GM19324 (cell line): Measurements from ENCODE around the gene LCN12.

Experiments used
- ATAC-seq: cut with Tn5 transposase; IDR thresholded peaks from one replicate; pipeline ENCODE4 v1.9.1; 2021; ENCODE audit warnings: mild to moderate bottlenecking, moderate library complexity; ENCODE audit not compliant: unreplicated experiment, low FRiP score

The LCN12 gene

DNA sequence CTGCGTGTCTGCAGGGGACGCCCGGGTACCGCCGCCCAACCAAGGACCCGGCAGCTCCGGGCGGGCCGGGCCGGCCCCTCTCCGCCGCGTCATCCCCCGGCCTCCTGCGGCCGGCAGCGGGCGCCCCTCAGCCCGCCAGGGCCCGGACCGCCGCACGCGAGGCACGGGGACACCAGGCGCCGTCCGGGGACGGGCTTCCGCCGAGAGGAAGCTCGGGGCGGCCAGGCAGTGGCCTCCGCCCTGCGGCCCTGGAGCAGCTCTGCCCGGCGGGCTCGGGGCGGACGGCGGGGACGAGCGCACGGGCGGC, 7.9 kb upstream of the LCN12 start:
- no peak for ATAC-seq

- peak; percentile 91 for ATAC-seq
Observed at GRCh38 chr9:136944519-136945332, 7.3 kb upstream of the LCN12 start, which contains the start of the genes C8G and FBXW5. C8G (plus strand) TSS chr9:136945243; CDS start chr9:136945321, 78 bp downstream. FBXW5 (minus strand) TSS chr9:136944738; CDS start chr9:136944083, 655 bp downstream.

DNA sequence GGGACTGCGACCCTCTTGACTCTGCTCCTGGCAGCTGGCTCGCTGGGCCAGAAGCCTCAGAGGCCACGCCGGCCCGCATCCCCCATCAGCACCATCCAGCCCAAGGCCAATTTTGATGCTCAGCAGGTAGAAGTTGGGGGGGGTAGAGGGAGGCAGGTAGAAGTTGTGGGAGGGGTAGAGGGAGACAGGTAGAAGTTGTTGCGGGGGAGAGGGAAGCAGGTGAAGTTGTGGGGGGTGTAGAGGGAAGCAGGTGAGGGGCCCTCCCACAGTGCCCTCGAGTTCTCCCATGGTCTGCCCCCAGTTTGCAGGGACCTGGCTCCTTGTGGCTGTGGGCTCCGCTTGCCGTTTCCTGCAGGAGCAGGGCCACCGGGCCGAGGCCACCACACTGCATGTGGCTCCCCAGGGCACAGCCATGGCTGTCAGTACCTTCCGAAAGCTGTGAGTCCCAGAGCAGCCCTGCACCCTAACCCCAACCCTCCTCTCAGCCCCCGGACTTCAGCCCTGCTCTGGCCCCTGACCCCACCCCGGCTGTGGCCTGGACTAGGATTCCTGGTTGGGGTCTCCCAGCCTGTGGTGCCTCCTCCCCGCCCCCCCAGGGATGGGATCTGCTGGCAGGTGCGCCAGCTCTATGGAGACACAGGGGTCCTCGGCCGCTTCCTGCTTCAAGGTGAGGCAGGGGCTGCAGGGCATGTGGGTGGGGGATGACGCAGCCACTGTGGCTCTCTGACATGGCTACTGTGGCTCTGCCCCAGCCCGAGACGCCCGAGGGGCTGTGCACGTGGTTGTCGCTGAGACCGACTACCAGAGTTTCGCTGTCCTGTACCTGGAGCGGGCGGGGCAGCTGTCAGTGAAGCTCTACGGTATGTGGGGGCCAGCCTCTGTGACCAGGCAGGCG, 6.5 kb upstream of the LCN12 start:
- no peak for ATAC-seq

DNA sequence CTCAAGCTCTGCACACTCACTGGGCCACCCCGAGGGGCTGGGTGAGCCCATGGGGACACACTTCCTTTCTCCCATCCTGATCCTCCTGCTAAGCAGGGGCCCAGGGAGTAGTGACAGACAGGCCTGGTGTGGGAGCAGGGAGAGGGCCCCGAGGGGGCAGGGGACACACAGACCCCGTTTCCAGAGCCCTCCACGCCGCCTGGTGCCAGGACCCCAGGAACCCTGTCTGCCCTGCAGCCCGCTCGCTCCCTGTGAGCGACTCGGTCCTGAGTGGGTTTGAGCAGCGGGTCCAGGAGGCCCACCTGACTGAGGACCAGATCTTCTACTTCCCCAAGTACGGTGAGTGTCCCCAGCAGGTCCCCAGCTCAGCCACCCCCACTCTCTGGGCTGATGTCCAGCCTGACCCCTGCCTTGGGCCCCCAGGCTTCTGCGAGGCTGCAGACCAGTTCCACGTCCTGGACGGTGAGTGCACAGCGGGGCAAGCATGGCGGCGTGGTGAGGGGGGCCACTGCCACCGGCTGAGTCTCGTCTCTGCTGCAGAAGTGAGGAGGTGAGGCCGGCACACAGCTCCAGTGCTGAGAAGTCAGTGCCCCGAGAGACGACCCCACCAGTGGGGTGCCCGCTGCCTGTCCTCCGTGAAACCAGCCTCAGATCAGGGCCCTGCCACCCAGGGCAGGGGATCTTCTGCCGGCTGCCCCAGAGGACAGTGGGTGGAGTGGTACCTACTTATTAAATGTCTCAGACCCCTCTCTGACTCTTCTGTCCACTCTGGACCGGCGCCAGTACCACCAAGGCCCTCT, 5.6 kb upstream of the LCN12 start:
- no peak for ATAC-seq

GRCh38 chr9:136947028-136947891, 4.8 kb upstream of the LCN12 start:
- ATAC-seq = no peak

DNA sequence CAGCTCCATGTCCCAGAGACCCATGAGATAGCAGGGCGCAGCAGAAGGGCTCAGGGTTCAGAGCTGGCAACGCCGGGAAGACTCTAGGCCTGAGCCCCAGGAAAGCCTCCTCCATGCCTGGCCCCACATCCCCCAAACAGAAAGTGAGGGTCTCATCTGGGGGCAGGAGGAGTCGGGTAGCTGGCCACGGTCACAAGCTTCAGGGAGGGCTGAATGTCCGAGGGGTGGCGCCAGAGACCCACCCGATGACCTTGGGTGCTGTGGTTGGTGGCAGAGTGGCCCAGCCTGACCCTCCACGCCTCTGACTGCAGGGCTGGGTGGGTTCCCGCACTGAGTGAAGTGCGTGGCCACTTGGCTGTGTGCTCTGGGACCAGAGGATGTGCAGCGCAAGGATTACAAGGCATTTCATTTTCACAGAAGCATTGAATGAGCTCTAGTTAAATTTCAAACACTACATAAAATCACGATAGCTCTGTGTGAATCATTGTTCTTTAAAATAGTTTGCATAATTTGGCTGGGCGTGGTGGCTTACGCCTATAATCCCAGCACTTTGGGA, 4.0 kb upstream of the LCN12 start:
- no peak for ATAC-seq

DNA sequence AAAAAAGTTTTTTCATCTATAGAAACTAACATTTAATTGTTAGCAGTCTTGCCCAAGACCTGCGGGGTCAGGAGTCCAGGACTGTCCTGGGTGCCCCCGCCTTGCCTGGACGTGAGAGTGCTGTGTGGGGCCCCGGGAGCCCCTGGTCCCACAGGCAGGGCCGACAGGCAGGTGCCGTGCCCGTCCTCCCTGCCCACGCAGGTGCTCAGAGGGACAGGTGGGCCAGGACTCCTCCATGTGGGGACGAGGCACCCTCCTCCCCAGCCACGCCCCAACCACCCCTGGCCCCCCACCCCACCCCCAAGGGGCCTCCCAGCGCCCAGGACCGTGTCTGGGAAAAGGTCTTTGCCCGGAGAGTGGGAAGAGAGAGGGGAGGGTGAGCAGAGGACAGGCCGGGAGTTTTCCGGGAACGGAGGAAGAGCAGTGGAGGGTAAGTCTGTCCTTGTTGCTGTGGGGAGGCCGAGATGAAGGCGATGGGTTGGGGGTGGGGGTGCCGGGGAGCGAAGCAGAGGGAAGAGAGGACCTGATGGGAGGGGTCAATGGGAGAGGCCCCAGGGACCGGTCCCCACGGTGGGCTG, 2.7 kb upstream of the LCN12 start:
- no peak for ATAC-seq

DNA sequence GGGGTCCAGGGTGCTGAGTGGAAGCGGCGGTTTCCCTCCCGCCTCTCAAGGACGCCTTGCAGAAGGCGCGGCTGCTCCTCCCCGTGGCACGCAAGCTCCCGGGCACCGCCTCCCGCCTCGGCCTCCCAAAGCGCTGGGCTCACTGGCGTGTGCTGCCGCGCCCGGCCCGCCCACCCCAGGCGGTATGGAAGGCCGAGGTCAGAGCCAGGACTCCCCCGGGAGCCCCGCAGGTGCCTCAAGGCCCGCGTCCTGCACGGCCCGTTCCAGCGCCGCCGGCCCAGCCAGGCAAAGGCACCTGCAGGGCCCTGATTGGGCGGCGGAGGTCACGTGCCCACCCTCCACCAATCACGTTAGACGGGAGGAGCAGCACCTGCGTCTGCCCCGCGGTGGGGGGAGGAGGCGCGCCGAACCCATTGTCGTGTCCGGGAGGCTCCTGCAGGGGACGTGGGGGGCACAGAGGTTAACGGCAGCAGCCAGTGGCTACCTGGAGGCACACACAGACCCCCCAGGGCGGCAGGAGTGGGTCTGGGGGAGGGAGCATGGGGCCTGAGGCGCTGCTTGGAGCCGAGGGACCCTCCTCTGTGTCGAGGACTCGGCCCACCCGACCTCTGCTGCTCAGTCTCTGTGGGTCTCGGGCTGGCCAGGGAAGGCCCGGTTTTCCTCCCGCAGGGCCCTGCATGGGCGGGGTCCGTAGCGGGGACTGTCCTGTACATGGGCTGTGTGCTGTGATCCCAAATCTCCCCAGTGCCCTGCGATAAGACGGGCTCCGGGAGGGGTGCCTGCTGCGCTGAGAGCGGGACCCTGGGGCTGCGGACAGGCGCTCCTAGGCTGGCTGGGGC, 2.0 kb upstream of the LCN12 start:
- ATAC-seq = peak; percentile 79

DNA sequence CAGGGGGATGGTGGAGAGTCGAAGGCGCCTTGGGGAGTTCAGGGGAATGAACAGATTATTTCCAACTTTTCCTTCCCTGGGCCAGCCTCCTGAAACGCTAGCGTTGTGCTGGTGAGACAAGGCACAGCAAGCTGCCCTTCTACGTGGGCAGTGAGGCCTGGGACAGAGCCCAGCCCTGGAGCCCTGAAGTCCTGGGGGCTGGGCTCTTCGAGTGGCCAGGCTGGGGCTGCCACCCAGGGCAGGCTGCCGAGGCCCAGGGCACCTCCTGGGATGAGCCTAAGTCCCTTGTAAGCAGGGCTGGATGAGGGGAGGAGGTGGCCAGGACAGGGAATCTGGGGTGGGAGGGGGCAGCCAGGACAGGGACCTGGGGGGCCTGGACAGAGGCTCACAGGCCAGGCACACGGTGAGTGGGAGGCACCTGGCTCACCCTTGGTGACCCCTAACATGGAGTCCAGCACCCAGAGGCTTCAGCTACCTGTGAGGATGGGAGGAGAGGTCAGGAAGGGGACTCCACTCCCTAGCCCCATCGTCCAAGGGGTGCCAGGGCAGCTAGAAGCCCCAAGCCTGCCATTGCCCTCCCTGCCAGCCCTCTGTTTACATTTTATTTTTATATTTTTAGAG, 1.3 kb upstream of the LCN12 start:
- no peak for ATAC-seq

DNA sequence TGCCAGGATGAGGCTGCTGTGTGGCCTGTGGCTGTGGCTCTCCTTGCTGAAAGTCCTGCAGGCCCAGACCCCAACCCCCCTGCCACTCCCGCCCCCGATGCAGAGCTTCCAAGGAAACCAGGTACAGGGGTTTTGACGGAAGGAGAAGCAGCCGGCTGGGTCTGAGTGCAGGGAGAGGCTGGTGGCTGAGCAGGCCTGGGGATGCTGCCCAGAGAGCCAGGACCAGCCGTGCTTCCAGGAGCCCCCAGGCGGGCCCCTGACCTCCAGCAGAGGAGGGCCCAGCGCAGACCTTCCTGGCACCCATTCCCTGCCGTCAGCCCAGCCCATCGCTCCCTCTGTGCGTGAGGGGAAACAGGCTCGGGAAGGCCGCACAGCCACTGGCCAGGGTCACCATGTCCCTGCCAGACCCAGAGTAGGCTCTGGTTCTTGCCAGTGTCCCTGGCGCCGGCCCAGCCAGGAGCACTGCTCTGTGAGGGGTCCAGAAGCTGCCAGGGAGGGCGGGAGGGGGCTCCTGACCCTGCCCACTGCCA, 313 bp downstream of the LCN12 start:
- no peak for ATAC-seq

- ATAC-seq = no peak
Observed at GRCh38 chr9:136952876-136953770, 1.1 kb downstream of the LCN12 start.

DNA sequence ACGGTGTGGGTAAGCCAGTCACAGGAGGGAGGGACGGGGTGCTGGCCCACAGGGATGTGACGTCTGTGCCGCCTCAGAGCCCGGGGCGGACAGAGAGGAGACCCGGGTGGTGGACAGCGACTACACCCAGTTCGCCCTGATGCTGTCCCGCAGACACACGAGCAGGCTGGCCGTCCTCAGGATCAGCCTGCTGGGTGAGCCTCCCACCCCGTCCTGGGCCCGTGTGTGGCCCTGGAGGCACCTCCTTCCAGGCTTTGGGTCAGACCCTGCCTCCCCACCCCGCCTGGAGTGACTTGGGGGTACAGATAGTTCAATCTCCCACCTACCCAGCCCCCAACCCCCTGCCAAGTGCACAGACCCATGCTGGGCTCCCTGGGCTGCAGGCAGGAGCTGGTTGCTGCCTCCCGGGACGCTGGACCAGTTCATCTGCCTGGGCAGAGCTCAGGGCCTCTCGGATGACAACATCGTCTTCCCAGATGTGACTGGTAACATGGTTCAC, 1.7 kb downstream of the LCN12 start:
- no peak for ATAC-seq

DNA sequence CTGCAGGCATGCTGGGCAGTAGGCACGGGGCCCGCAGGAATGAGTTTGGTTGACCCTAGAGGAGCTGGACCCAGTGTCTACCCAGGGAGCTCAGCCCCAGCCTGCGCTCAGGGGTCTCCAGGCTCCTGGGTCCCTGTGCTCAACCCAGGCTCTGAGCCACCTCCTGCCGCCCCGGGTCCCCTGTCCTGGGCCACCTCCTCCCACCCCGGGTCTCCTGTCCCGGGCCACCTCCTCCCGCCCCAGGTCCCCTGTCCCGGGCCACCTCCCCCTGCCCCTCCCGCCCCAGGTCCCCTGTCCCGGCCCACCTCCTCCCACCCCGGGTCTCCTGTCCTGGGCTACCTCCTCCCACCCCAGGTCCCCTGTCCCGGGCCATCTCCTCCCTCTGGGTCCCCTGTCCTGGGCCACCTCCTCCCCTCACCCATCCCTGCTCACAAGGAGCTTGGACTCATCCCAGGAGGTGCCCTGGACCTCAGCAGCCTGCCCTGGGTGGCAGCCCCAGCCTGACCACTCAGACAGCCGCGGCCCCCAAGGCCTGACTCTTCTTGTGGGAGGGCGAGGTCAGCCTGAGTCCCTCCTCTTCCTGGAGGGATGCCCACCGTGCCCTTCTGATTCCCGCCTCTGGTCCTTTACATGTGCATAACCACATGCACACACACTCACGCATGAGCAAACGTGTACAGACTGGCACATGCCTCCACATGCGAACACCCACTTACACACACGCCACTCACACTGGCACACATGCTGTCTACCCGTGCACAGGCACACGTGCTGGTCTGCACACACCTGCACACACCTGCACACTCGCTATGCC, 2.4 kb downstream of the LCN12 start:
- no peak for ATAC-seq

GRCh38 chr9:136955202-136955942, 3.3 kb downstream of the LCN12 start:
- no peak for ATAC-seq

GRCh38 chr9:136955943-136956335, 3.9 kb downstream of the LCN12 start:
- no peak for ATAC-seq
